CD14-positive monocyte (primary cell): ENCODE data around the gene COL13A1. TPM values are rescaled to one million over a fixed set of nuclear protein-coding genes. Genes with fewer than 3 reads are reported as not detected.

Source experiments
- DNase-seq, 3 donors: peaks; one replicate each; pipeline ENCODE4 v3.0.0-alpha.2; 2011 to 2022
- H2AFZ ChIP-seq: 2 replicates; pipeline ENCODE4 v1.6.0; 2012; ENCODE audit warnings: mild to moderate bottlenecking, low read depth, low read length, inconsistent platforms; ENCODE audit not compliant: insufficient read depth, poor library complexity, severe bottlenecking
- H3K27ac ChIP-seq, 2 donors: 1 replicate in 1 of 2; 2 replicates in 1 of 2; pipeline ENCODE4 v1.5.1; 2012 to 2013; ENCODE audit warnings: low read length in 2 of 2, control low read depth in 1 of 2, inconsistent platforms in 1 of 2, low read depth in 1 of 2, mild to moderate bottlenecking in 1 of 2
- H3K27me3 ChIP-seq, 2 donors: one replicate each; pipeline versions ENCODE4 v1.6.0 to v1.6.1; 2011 to 2013; ENCODE audit warnings: low read length in 2 of 2; ENCODE audit not compliant: control insufficient read depth in 2 of 2, insufficient read depth in 2 of 2
- H3K36me3 ChIP-seq, 2 donors: replicated peaks in 1 of 2; 1 replicate in 1 of 2; 2 replicates in 1 of 2; pipeline versions ENCODE4 v1.5.1 to v1.6.1; 2012 to 2013; ENCODE audit warnings: low read length in 2 of 2, control low read depth in 1 of 2, inconsistent platforms in 1 of 2, mild to moderate bottlenecking in 1 of 2; ENCODE audit not compliant: insufficient read depth in 2 of 2, control insufficient read depth in 1 of 2
- H3K4me1 ChIP-seq, 2 donors: 1 replicate in 1 of 2; 2 replicates in 1 of 2; pipeline versions ENCODE4 v1.5.1 to v1.6.1; 2012 to 2013; ENCODE audit warnings: low read length in 2 of 2, control low read depth in 1 of 2, inconsistent platforms in 1 of 2, mild to moderate bottlenecking in 1 of 2, moderate library complexity in 1 of 2; ENCODE audit not compliant: insufficient read depth in 2 of 2, control insufficient read depth in 1 of 2
- H3K4me2 ChIP-seq: replicated peaks from 2 replicates; pipeline ENCODE3; 2012; ENCODE audit warnings: low read length, moderate library complexity, mild to moderate bottlenecking; ENCODE audit not compliant: poor library complexity, severe bottlenecking; ENCODE audit errors: extremely low read depth
- H3K4me3 ChIP-seq, 3 experiments: fragments of 200-600 bp in 1 of 3; sonication (generic) in 1 of 3; replicated peaks in 1 of 3; 1 replicate in 2 of 3; 2 replicates in 1 of 3; pipeline ENCODE4 v1.5.1; 2011 to 2013; ENCODE audit warnings: low read length in 3 of 3, mild to moderate bottlenecking in 3 of 3, control low read depth in 2 of 3, low read depth in 2 of 3, inconsistent platforms in 1 of 3, moderate library complexity in 1 of 3
- H3K79me2 ChIP-seq: 2 replicates; pipeline ENCODE4 v1.6.0; 2012; ENCODE audit warnings: mild to moderate bottlenecking, control low read depth, inconsistent platforms, low read length, moderate library complexity; ENCODE audit not compliant: insufficient read depth
- H3K9ac ChIP-seq: 2 replicates; pipeline ENCODE4 v1.6.0; 2017; ENCODE audit warnings: low read length, mild to moderate bottlenecking; ENCODE audit not compliant: insufficient read depth, poor library complexity, severe bottlenecking
- H3K9me3 ChIP-seq, 2 donors: replicated peaks in 1 of 2; 1 replicate in 1 of 2; 2 replicates in 1 of 2; pipeline versions ENCODE4 v1.5.1 to v1.6.1; 2012 to 2013; ENCODE audit warnings: low read length in 2 of 2, control low read depth in 1 of 2; ENCODE audit not compliant: control insufficient read depth in 1 of 2, insufficient read depth in 1 of 2
- H4K20me1 ChIP-seq: 2 replicates; pipeline ENCODE4 v1.6.0; 2012; ENCODE audit warnings: mild to moderate bottlenecking, low read length, control low read depth, moderate library complexity; ENCODE audit not compliant: insufficient read depth
- H3K27ac Mint-ChIP-seq, 7 donors: one replicate each; pipeline ENCODE4 v1.8.0; 2020; ENCODE audit warnings: mild to moderate bottlenecking in 7 of 7, mixed read lengths in 7 of 7, moderate library complexity in 6 of 7, inconsistent platforms in 2 of 7
- H3K27me3 Mint-ChIP-seq, 3 donors: one replicate each; pipeline ENCODE4 v1.8.0; 2021 to 2022; ENCODE audit warnings: low read depth in 3 of 3, mild to moderate bottlenecking in 3 of 3, mixed read lengths in 3 of 3, moderate library complexity in 3 of 3, inconsistent platforms in 1 of 3
- H3K36me3 Mint-ChIP-seq, 2 donors: one replicate each; pipeline ENCODE4 v1.8.0; 2020; ENCODE audit warnings: mixed read lengths in 2 of 2, inconsistent platforms in 1 of 2, mild to moderate bottlenecking in 1 of 2
- H3K4me1 Mint-ChIP-seq: one replicate; pipeline ENCODE4 v1.8.0; 2020; ENCODE audit warnings: mild to moderate bottlenecking, mixed read lengths
- H3K4me3 Mint-ChIP-seq, 2 donors: one replicate each; pipeline ENCODE4 v1.8.0; 2020; ENCODE audit warnings: mild to moderate bottlenecking in 2 of 2, mixed read lengths in 2 of 2, moderate library complexity in 1 of 2
- H3K9me3 Mint-ChIP-seq, 7 donors: one replicate each; pipeline ENCODE4 v1.8.0; 2020 to 2022; ENCODE audit warnings: mixed read lengths in 7 of 7, mild to moderate bottlenecking in 6 of 7, moderate library complexity in 6 of 7, inconsistent platforms in 2 of 7
- CTCF ChIP-seq: fragments of 200-600 bp; IDR thresholded peaks from one replicate; pipeline ENCODE4 v1.8.0; 2022; ENCODE audit warnings: antibody characterized with exemption, mild to moderate bottlenecking
- WGBS: methylation state at CpG from one replicate; pipeline ENCODE4 v1.1.5; 2013; ENCODE audit warnings: missing lambda C conversion rate; ENCODE audit not compliant: insufficient coverage; 5-methylcytosine and 5-hydroxymethylcytosine counted together
- intact Hi-C, 2 donors: fragments of 100-400 bp; cut with micrococcal nuclease; formaldehyde crosslinking; loops; one replicate each; pipeline versions ENCODE4 v1.15.0 to v1.15.1; 2023
- polyA plus RNA-seq, 3 donors: library from polyadenylated mRNA; depleted of rRNA in 1 of 3; unstranded in 2 of 3; stranded (reverse) in 1 of 3; fragments of 300-500 nt in 2 of 3; fragments of >200 nt in 1 of 3; fragmentation: Illumina TruSeq in 2 of 3; gene quantifications; 1 replicate in 2 of 3; 2 replicates in 1 of 3; pipeline ENCODE4 v1.2.3, GENCODE V29; 2012 to 2021

COL13A1 gene
- polyA plus RNA-seq, 3 donors, result not detected

DNA sequence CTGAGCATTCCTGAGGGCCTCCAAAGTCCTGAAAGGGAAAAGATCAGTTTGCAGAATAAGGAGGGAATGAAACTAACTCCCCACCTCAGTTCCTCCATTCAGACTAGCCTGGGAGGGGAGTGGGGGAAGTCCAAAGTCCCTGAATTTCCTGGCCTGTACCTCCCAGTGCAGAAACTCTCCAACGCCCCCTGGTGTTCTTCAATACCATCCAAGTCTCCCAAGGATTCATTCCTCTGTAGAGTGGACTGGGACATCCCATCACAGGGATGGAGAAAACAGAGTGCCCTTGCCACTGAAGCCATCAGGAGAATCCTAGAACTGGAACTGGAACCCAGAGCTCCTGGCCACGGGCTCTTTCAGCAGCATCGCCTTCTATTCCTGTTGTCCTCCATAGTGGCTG lies 1.6 kb upstream of the COL13A1 start:
- peak in 1 of 3 donors; percentile 40 for DNase-seq
- Histone ChIP-seq H3K9ac (no peak overlapping the region), H3K36me3 (no peaks in the 10 kb centered on the region), H4K20me1 (no peaks in the 10 kb centered on the region), H3K27ac (no peak overlapping the region), H3K79me2 (no peaks in the 10 kb centered on the region), H3K27me3 (peaks cover 40 to 42% of the 10 kb centered on the region in 2 donors), H3K4me1 (peaks cover 7 to 18% of the 10 kb centered on the region in 2 donors), H3K4me3 (no peak overlapping the region), H3K4me2 (no peak overlapping the region), H2AFZ (no peak overlapping the region), H3K9me3 (peaks cover 9 to 20% of the 10 kb centered on the region in 2 donors)
- WGBS, result 80% methylated on average over 2 of the region's 3 CpGs
- Mint-ChIP-seq H3K4me3 (no peak overlapping the region), H3K27me3 (peaks cover 46 to 65% (median 51%) of the 10 kb centered on the region in 3 donors), H3K27ac (no peak overlapping the region), H3K36me3 (no peaks in the 10 kb centered on the region), H3K9me3 (peaks cover 0 to 32% (median 4%) of the 10 kb centered on the region in 7 donors), H3K4me1 (peaks cover 9% of the 10 kb centered on the region)
- intact Hi-C loops, result no loop called here
- peak; percentile 29 for TF ChIP-seq CTCF

DNA sequence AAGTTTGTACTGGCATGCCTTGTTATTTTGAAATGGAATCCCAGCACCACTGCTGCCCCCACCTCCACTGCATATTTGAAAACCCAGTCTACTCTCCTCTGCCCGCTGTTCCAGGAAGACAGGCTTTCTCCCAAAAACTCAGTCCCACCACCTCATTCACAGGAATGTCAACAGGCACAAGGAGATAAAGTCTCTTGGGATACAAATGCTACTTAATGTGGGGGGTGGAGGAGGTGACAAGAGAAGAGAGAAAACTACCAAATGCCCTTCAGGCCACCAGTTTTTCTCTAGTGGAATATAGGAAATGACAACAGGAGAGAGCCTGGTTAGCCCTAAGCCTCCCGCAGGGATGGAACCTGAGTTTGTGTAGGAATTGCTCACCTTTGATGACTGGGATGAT lies 1.0 kb upstream of the COL13A1 start:
- no peak overlapping the region for H2AFZ ChIP-seq
- peaks cover 5 to 18% of the 10 kb centered on the region in 2 donors for H3K9me3 ChIP-seq
- H3K79me2 ChIP-seq, result no peaks in the 10 kb centered on the region
- no peak overlapping the region for H3K4me3 ChIP-seq
- H3K4me1 Mint-ChIP-seq, result peaks cover 9% of the 10 kb centered on the region
- H3K4me1 ChIP-seq, result peaks cover 7 to 18% of the 10 kb centered on the region in 2 donors
- peaks cover 46 to 67% (median 53%) of the 10 kb centered on the region in 3 donors for H3K27me3 Mint-ChIP-seq
- H3K4me2 ChIP-seq, result no peak overlapping the region
- no peak overlapping the region for H3K27ac Mint-ChIP-seq
- H3K9me3 Mint-ChIP-seq, result peaks cover 0 to 27% (median 3%) of the 10 kb centered on the region in 7 donors
- no peak overlapping the region for H3K27ac ChIP-seq
- no peak for DNase-seq
- 80% methylated on average over 1 of the region's 2 CpGs for WGBS
- no peaks in the 10 kb centered on the region for H3K36me3 Mint-ChIP-seq
- H3K9ac ChIP-seq, result no peak overlapping the region
- intact Hi-C loops, result no loop called here
- H4K20me1 ChIP-seq, result no peaks in the 10 kb centered on the region
- peaks cover 40 to 42% of the 10 kb centered on the region in 2 donors for H3K27me3 ChIP-seq
- no peak for TF ChIP-seq CTCF
- H3K4me3 Mint-ChIP-seq, result peak overlapping the region in 1 of 2 donors; percentile 83
- no peaks in the 10 kb centered on the region for H3K36me3 ChIP-seq
